Mucosa of descending colon (tissue), 3 donors: ENCODE data around the gene CCAR1. TPM values are rescaled to one million over a fixed set of nuclear protein-coding genes. Genes with fewer than 3 reads are reported as not detected.
"Not testable (repeated sequence)": the region's sequence is repeated elsewhere in the genome, so short reads cannot be mapped to it uniquely, and the experiment has no call there.

Experiments
- ATAC-seq: fragments of 200-7000 bp; cut with Tn5 transposase; one replicate; pipeline ENCODE4 v1.9.1; 2020; ENCODE audit warnings: mild to moderate bottlenecking, moderate library complexity
- DNase-seq, 3 donors: peaks; one replicate each; pipeline ENCODE4 v3.0.0-alpha.2; 2020
- H3K36me3 ChIP-seq: fragments of 200-600 bp; one replicate; pipeline ENCODE4 v1.8.0; 2021; ENCODE audit warnings: low read depth, mild to moderate bottlenecking
- H3K4me1 ChIP-seq: fragments of 200-600 bp; one replicate; pipeline ENCODE4 v1.8.0; 2021; ENCODE audit warnings: low read depth, mild to moderate bottlenecking
- H3K4me3 ChIP-seq: fragments of 200-600 bp; one replicate; pipeline ENCODE4 v1.8.0; 2021; ENCODE audit warnings: mild to moderate bottlenecking
- H3K9me3 ChIP-seq: fragments of 200-600 bp; one replicate; pipeline ENCODE4 v1.8.0; 2021; ENCODE audit warnings: mild to moderate bottlenecking
- CTCF ChIP-seq: fragments of 200-600 bp; IDR thresholded peaks from one replicate; pipeline ENCODE4 v1.8.0; 2022; ENCODE audit warnings: antibody characterized with exemption, mild to moderate bottlenecking
- intact Hi-C, 2 donors: fragments of 100-400 bp; cut with DNase I in 1 of 2; cut with micrococcal nuclease in 1 of 2; formaldehyde crosslinking; loops; one replicate each; pipeline versions ENCODE4 v1.11.0 to v1.11.1; 2022; cut with DNase I, micrococcal nuclease
- total RNA-seq, 3 donors: library from RNA; stranded (reverse); fragmentation: NEBNext Ultra II Directional in 2 of 3; extraction: Animal tissue kit (Norgen Biotek cat#: 25700) in 2 of 3; gene quantifications; one replicate each; pipeline versions ENCODE4 v1.2.1 to v1.2.4, GENCODE V29; 2021 to 2023
- donor health status: DM: no; HTN: no; CAD: no; lungs with moderate emphysema.
- donor health status: DM: no; HTN: no; CAD: no.
- donor health status: DM: no; HTN: yes; CAD: no.

The CCAR1 gene
- total RNA-seq, 3 donors from 2014 or later = 45.6 to 58.2 (median 49.1) TPM

DNA sequence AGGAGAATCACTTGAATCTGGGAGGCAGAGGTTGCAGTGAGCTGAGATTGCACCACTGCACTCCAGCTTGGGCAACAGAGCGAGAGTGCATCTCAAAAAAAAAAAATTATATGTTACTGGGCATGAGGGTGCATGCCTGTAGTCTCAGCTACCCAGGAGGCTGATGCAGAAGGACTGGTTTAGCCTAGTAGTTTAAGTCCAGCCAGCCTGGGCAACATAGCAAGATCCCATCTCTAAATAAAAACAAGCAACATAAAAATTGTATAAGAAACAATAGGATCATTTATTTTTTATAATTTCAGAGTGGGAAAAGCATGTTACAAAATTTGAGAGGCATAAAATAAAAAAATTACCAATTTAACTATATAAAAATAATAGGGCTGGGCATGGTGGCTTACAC, 15.5 kb upstream of the CCAR1 start:
- ATAC-seq (no peak), DNase-seq (no peak)
- H3K4me3 ChIP-seq = no peak overlapping the region
- H3K9me3 ChIP-seq = no peaks in the 10 kb centered on the region
- intact Hi-C loops = no loop called here
- H3K4me1 ChIP-seq = no peaks in the 10 kb centered on the region
- no peak for TF ChIP-seq CTCF
- H3K36me3 ChIP-seq = no peaks in the 10 kb centered on the region

DNA sequence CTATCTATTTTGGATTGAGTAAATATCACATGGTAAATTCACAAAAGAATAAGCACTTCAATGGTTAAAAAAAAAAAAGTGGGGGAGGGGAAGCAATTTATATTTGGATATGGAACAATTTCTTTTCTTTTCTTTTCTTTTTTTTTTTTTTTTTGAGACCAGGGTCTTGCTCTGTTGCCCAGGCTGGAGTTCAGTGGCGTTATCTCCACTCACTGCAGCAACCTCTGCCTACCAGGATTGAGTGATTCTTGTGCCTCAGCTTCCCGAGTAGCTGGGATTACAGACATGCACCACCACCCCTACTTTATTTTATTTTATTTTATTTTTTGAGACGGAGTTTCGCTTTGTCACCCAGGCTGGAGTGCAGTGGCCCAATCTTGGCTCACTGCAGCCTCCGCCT, 12.1 kb upstream of the CCAR1 start:
- ATAC-seq, H3K36me3 ChIP-seq, H3K4me3 ChIP-seq, H3K9me3 ChIP-seq, DNase-seq, intact Hi-C loops, H3K4me1 ChIP-seq: not testable (repeated sequence)

DNA sequence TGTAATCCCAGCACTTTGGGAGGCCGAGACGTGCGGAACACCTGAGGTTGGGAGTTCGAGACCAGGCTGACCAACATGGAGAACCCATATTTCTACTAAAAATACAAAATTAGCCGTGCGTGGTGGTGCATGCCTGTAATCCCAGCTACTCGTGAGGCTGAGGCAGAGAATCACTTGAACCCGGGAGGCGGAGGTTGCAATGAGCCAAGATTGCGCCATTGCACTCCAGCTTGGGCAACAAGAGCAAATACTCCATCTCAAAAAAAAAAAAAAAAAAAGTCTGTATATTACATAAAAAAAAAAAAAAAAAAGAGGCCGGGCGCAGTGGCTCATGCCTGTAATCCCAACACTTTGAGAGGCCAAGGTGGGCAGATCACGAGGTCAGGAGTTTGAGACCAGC, 8.0 kb upstream of the CCAR1 start:
- DNase-seq, ATAC-seq, H3K9me3 ChIP-seq, H3K4me3 ChIP-seq, H3K4me1 ChIP-seq, intact Hi-C loops, H3K36me3 ChIP-seq: not testable (repeated sequence)

- Histone ChIP-seq H3K9me3 (no peaks in the 10 kb centered on the region), H3K36me3 (no peaks in the 10 kb centered on the region), H3K4me3 (no peak overlapping the region), H3K4me1 (peaks cover 3% of the 10 kb centered on the region)
- TF ChIP-seq CTCF = no peak
- ATAC-seq = no peak
- DNase-seq = no peak
- intact Hi-C loops = no loop called here
Measured at GRCh38 chr10:68717435-68717834, 3.6 kb upstream of the CCAR1 start.

GRCh38 chr10:68721673-68722335, 765 bp downstream of the CCAR1 start:
- ATAC-seq = no peak
- TF ChIP-seq CTCF = no peak
- Histone ChIP-seq H3K9me3 (no peaks in the 10 kb centered on the region), H3K4me1 (peaks cover 7% of the 10 kb centered on the region), H3K36me3 (no peaks in the 10 kb centered on the region), H3K4me3 (peak overlapping the region; percentile 78)
- intact Hi-C loops = no loop called here
- DNase-seq = peak in 1 of 3 donors; percentile 66

- no peak for DNase-seq
- H3K4me3 ChIP-seq = no peak overlapping the region
- no peak for TF ChIP-seq CTCF
- no peak for ATAC-seq
- intact Hi-C loops = no loop called here
- no peaks in the 10 kb centered on the region for H3K9me3 ChIP-seq
- H3K4me1 ChIP-seq = peaks cover 7% of the 10 kb centered on the region
- no peaks in the 10 kb centered on the region for H3K36me3 ChIP-seq
Measured at GRCh38 chr10:68725016-68725415, 4.0 kb downstream of the CCAR1 start.

GRCh38 chr10:68727146-68727545, 6.1 kb downstream of the CCAR1 start:
- no peak for TF ChIP-seq CTCF
- ATAC-seq (no peak), DNase-seq (no peak)
- Histone ChIP-seq H3K36me3 (peaks cover under 1% of the 10 kb centered on the region), H3K4me3 (no peak overlapping the region), H3K9me3 (no peaks in the 10 kb centered on the region), H3K4me1 (peaks cover 7% of the 10 kb centered on the region)
- intact Hi-C loops = no loop called here
